Gastrocnemius medialis (tissue), 4 donors: ENCODE measurements around the gene IQSEC1. TPM values are rescaled to one million over a fixed set of nuclear protein-coding genes. Genes with fewer than 3 reads are reported as not detected.
A peak's percentile ranks its signal among the peaks of the same experiment; 100 is the strongest.

Experiments
- ATAC-seq, 2 donors: fragments of 150-250 bp; one replicate each; pipeline ENCODE4 v1.9.1; 2016
- DNase-seq, 2 donors: peaks; one replicate each; pipeline ENCODE4 v3.0.0-alpha.2; 2019
- H3K27ac ChIP-seq, 4 donors: fragments of 200-600 bp; sonication (generic); 1 replicate in 1 of 4; 2 replicates in 3 of 4; pipeline ENCODE4 v1.5.1; 2016 to 2018; ENCODE audit warnings: mild to moderate bottlenecking in 2 of 4, moderate library complexity in 1 of 4
- H3K27me3 ChIP-seq, 3 donors: fragments of 200-600 bp; sonication (generic) in 2 of 3; 1 replicate in 1 of 3; 2 replicates in 2 of 3; pipeline versions ENCODE4 v1.5.1 to v1.6.0; 2016 to 2019; ENCODE audit warnings: mild to moderate bottlenecking in 1 of 3, moderate library complexity in 1 of 3
- H3K36me3 ChIP-seq, 2 donors: fragments of 200-600 bp; sonication (generic) in 1 of 2; one replicate each; pipeline ENCODE4 v1.5.1; 2017 to 2018
- H3K4me1 ChIP-seq, 2 donors: fragments of 200-600 bp; sonication (generic) in 1 of 2; one replicate each; pipeline ENCODE4 v1.5.1; 2016 to 2017; ENCODE audit warnings: mild to moderate bottlenecking in 2 of 2
- H3K4me3 ChIP-seq, 4 donors: fragments of 200-600 bp; sonication (generic) in 3 of 4; 1 replicate in 1 of 4; 2 replicates in 3 of 4; pipeline ENCODE4 v1.5.1; 2016 to 2019; ENCODE audit warnings: mild to moderate bottlenecking in 2 of 4
- H3K9me3 ChIP-seq, 3 donors: fragments of 200-600 bp; sonication (generic) in 2 of 3; 1 replicate in 1 of 3; 2 replicates in 2 of 3; pipeline ENCODE4 v1.5.1; 2016 to 2019
- CTCF ChIP-seq, 5 experiments: fragments of 450-650 bp in 3 of 5; fragments of 200-600 bp in 2 of 5; sonication (generic) in 2 of 5; IDR thresholded peaks in 4 of 5; conservative IDR thresholded peaks in 1 of 5; 1 replicate in 4 of 5; 2 replicates in 1 of 5; pipeline ENCODE4 v1.5.1; 2016 to 2019; ENCODE audit warnings: antibody characterized with exemption in 5 of 5, mild to moderate bottlenecking in 3 of 5, moderate library complexity in 3 of 5
- POLR2A ChIP-seq, 2 donors: fragments of 450-650 bp; IDR thresholded peaks; one replicate each; pipeline ENCODE4 v1.6.1; 2017; ENCODE audit warnings: antibody characterized with exemption in 2 of 2, mild to moderate bottlenecking in 2 of 2, moderate library complexity in 2 of 2
- in situ Hi-C, 4 donors: fragments of 200-750 bp; cut with MboI; loops; one replicate each; pipeline versions ENCODE4 v1.15.0 to v1.8.0; 2017; ENCODE audit warnings: low sequenced_read_pairs in 4 of 4
- intact Hi-C: fragments of 100-400 bp; cut with DNase I; formaldehyde crosslinking; loops from one replicate; pipeline ENCODE4 v1.15.1; 2023; ENCODE audit warnings: low total_unique reads
- total RNA-seq, 4 donors: library from RNA; depleted of rRNA; stranded (reverse); fragments of >200 nt; gene quantifications; one replicate each; pipeline versions ENCODE4 v1.1.0 to v1.2.3, GENCODE V29; 2016

The IQSEC1 gene
- total RNA-seq, 4 donors from 2014 or later, result 15.2 to 31.3 (median 28.0) TPM

GRCh38 chr3:13080591-13080990, 7.4 kb upstream of the IQSEC1 start:
- H3K27me3 ChIP-seq, result no peaks in the 10 kb centered on the region
- H3K4me1 ChIP-seq, result peaks cover 10 to 24% of the 10 kb centered on the region in 2 donors
- H3K27ac ChIP-seq, result no peak overlapping the region
- H3K4me3 ChIP-seq, result no peak overlapping the region
- in situ Hi-C loops (loop anchor here (10.0 to 25.0 kb wide), 5 partner anchors 207 to 564 kb away; no protein-coding TSS in a partner anchor), intact Hi-C loops (no loop called here)
- no peaks in the 10 kb centered on the region for H3K9me3 ChIP-seq
- DNase-seq (peak in 1 of 2 donors; percentile 42), ATAC-seq (peak in 1 of 2 donors; percentile 15)
- H3K36me3 ChIP-seq, result no peaks in the 10 kb centered on the region
- TF ChIP-seq POLR2A (IDR thresholded peaks at IDR 0.05) (no peak), CTCF (IDR thresholded peaks at IDR 0.05 in 4 of 5, conservative IDR thresholded peaks at IDR 0.05 in 1 of 5) (no peak)

- Histone ChIP-seq H3K4me3 (no peak overlapping the region), H3K27ac (no peak overlapping the region), H3K27me3 (peaks cover 0 to 4% (median 0%) of the 10 kb centered on the region in 3 donors), H3K4me1 (peaks cover 10 to 24% of the 10 kb centered on the region in 2 donors), H3K9me3 (no peaks in the 10 kb centered on the region), H3K36me3 (no peaks in the 10 kb centered on the region)
- in situ Hi-C loops, result loop anchor here (10.0 to 25.0 kb wide), 5 partner anchors 207 to 565 kb away; no protein-coding TSS in a partner anchor
- no peak for ATAC-seq
- DNase-seq, result no peak
- intact Hi-C loops, result no loop called here
- TF ChIP-seq CTCF (IDR thresholded peaks at IDR 0.05 in 4 of 5, conservative IDR thresholded peaks at IDR 0.05 in 1 of 5) (no peak), POLR2A (IDR thresholded peaks at IDR 0.05) (no peak)
Measured at GRCh38 chr3:13080026-13080425, 6.8 kb upstream of the IQSEC1 start.

- DNase-seq (no peak), ATAC-seq (no peak)
- in situ Hi-C loops, result loop anchor here (25.0 kb wide), 3 partner anchors 208 to 558 kb away; no protein-coding TSS in a partner anchor
- H3K27ac ChIP-seq, result no peak overlapping the region
- H3K4me1 ChIP-seq, result peaks cover 10 to 24% of the 10 kb centered on the region in 2 donors
- no peak for TF ChIP-seq CTCF (IDR thresholded peaks at IDR 0.05 in 4 of 5, conservative IDR thresholded peaks at IDR 0.05 in 1 of 5)
- TF ChIP-seq POLR2A (IDR thresholded peaks at IDR 0.05), result no peak
- H3K36me3 ChIP-seq, result no peaks in the 10 kb centered on the region
- intact Hi-C loops, result no loop called here
- H3K27me3 ChIP-seq, result peaks cover 0 to 8% (median 3%) of the 10 kb centered on the region in 3 donors
- H3K9me3 ChIP-seq, result no peaks in the 10 kb centered on the region
- H3K4me3 ChIP-seq, result no peak overlapping the region
Measured at GRCh38 chr3:13079510-13079909, 6.3 kb upstream of the IQSEC1 start.

GRCh38 chr3:13079051-13079450, 5.8 kb upstream of the IQSEC1 start:
- Histone ChIP-seq H3K4me3 (no peak overlapping the region), H3K4me1 (peaks cover 10 to 24% of the 10 kb centered on the region in 2 donors), H3K27me3 (peaks cover 2 to 10% (median 6%) of the 10 kb centered on the region in 3 donors), H3K27ac (no peak overlapping the region), H3K9me3 (no peaks in the 10 kb centered on the region), H3K36me3 (no peaks in the 10 kb centered on the region)
- DNase-seq (no peak), ATAC-seq (no peak)
- TF ChIP-seq POLR2A (IDR thresholded peaks at IDR 0.05), result no peak
- no peak for TF ChIP-seq CTCF (IDR thresholded peaks at IDR 0.05 in 4 of 5, conservative IDR thresholded peaks at IDR 0.05 in 1 of 5)
- in situ Hi-C loops (loop anchor here (25.0 kb wide), 3 partner anchors 208 to 558 kb away; no protein-coding TSS in a partner anchor), intact Hi-C loops (no loop called here)
